ENCODE measurements around the gene ZNF148.
A peak's percentile ranks its signal among the peaks of the same experiment; 100 is the strongest.

Gene ZNF148

DNA sequence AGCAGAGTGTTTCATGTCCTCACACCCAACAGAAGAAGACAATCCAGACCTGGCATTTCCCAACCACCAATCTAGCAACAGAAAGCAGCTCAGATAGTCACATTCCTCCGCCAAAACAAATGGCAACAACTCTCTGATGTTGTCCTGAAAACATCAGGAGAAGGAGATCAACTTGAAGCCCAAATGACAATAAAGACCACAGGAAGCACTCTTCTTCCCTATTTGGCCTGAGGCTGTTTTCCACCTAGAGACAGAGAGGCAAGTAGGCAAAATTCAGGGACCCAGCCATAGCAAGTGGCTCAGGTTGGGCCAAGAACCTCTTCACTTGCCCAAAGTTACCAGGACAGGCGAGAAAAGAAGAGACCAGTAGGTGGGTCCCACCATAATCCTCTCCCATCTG is 35.0 kb downstream of the ZNF148 start:
- Histone ChIP-seq H3K27me3 (no peaks in the 10 kb centered on the region), H3K4me2 (no peak overlapping the region), H3K9ac (no peak overlapping the region), H3K4me3 (no peak overlapping the region), H4K20me1 (peaks cover 87% of the 10 kb centered on the region; the same call in 1 of the 2 replicates), H3K4me1 (peaks cover 6% of the 10 kb centered on the region), H3K9me3 (peaks cover 65% of the 10 kb centered on the region), H3K36me3 (peaks cover 56% of the 10 kb centered on the region), H3K27ac (no peak overlapping the region)
- no peak for TF ChIP-seq Cebpa-rat (IDR thresholded peaks at IDR 0.05)

DNA sequence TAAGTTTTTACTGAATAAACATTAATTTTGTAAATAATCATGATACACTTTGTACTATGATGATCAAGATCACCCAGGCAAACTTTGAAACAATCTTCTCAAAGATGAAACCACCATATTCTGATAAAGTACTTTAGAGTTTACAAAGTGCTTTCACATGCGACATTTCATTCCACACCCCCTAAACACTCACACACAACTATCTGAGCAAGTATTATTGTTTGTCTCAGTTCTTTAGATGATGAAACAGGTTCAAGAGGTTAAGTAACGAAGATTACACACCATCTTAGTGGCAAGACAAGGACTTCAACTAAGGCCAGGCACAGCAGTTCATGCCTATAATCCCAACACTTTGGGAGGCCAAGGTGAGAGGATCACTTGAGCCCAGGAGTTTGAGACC is 37.6 kb downstream of the ZNF148 start:
- Histone ChIP-seq H3K36me3 (peaks cover 38% of the 10 kb centered on the region), H4K20me1 (peaks cover 90% of the 10 kb centered on the region; the same call in 1 of the 2 replicates), H3K4me3 (no peak overlapping the region), H3K4me2 (no peak overlapping the region), H3K9me3 (peaks cover 60% of the 10 kb centered on the region), H3K27me3 (no peaks in the 10 kb centered on the region), H3K4me1 (peaks cover 7% of the 10 kb centered on the region), H3K9ac (no peak overlapping the region), H3K27ac (no peak overlapping the region)
- no peak for TF ChIP-seq Cebpa-rat (IDR thresholded peaks at IDR 0.05)

DNA sequence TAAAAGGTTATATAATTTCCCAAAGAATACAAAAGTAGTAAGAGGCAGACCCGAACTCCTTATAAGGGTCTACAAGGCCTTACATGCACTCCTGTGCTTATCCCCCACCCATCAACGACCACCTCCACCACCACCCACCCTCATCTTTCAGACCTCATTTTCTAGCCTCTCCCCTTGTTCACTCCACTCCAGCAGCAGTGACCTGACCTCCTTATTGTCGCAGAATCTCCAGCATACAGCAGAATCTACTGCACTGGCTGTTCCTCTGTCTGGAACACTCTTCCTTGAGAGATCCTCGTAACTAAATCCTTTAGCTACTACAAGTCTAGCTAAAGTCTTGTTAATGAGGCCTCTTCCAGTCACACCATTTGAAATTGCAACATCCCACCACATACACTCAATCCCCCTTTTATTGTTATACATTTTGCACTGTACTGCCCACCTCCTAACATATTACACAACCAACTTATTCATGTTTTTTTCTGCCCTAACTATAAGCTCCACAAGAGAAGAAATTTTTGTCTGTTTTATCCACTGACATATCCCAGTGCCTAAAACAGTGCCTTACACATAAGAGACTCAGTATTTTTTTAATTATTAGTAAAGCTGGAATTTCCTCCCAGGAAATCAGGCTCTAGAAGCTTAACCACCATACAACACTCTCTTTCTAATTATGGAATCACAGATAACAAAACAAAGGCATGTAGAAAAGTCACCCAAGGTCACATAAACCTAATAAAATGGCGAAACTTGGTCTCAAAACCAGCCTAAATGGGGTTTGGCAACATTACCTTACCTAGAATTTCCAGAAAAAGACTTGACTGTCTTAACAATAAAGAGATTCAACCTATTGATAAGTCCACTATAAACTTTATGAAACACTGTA is 40.2 kb downstream of the ZNF148 start:
- no peak overlapping the region for H3K27ac ChIP-seq

DNA sequence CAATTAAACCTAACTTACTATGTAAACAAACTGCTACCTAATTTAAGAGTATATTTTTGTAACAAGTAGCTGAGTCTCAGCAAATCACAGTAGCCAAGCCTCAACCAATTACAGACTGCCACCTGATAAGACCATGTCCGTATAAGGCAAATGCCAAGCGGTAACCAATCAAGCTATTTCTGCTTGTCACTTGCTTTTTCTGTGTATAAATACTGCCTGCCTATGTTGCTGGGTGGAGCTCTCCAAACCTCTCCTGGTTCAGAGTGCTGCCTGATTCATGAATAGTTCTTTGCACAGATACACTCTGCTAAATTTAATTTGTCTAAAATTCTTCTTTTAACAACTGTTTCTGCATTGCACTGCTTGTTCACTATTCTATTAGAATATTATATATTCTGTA is 42.6 kb downstream of the ZNF148 start:
- TF ChIP-seq Cebpa-rat (IDR thresholded peaks at IDR 0.05): no peak
- H3K36me3 ChIP-seq: peaks cover 27% of the 10 kb centered on the region
- H3K27ac ChIP-seq: no peak overlapping the region
- H3K9me3 ChIP-seq: peaks cover 20% of the 10 kb centered on the region
- no peaks in the 10 kb centered on the region for H3K27me3 ChIP-seq
- no peak overlapping the region for H3K9ac ChIP-seq
- peaks cover 76% of the 10 kb centered on the region for H4K20me1 ChIP-seq
- no peak overlapping the region for H3K4me2 ChIP-seq
- peaks cover 7% of the 10 kb centered on the region for H3K4me1 ChIP-seq
- H3K4me3 ChIP-seq: no peak overlapping the region

More for the DNA sequence above, 40.2 kb downstream of the ZNF148 start:
- Histone ChIP-seq H3K4me1 (peaks cover 7% of the 10 kb centered on the region), H3K27me3 (no peaks in the 10 kb centered on the region), H3K4me3 (no peak overlapping the region), H3K4me2 (peak overlapping the region; percentile 28; the same call in 1 of the 2 replicates), H4K20me1 (peaks cover 95% of the 10 kb centered on the region), H3K9me3 (peaks cover 34% of the 10 kb centered on the region), H3K36me3 (peaks cover 38% of the 10 kb centered on the region), H3K9ac (no peak overlapping the region)
- TF ChIP-seq Cebpa-rat (IDR thresholded peaks at IDR 0.05): no peak

DNA sequence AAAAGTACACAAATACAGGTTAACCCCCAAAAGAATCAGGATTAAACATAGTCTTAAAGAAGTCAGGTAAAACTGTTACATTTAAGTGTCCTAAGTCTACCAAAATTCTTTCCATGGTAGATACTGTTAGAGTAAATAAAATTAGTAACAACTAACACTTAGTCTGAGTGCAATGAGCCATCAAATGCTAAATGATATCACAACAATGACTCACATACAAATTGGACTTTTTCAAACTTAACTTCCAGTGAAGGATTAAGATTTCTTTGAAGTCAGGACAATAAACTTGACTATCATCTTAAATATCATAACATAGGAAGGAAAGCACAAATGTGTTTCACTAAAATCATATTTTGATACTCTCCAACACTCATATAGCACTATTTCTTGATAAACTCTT is 43.9 kb downstream of the ZNF148 start:
- H3K27ac ChIP-seq: no peak overlapping the region
- H3K9me3 ChIP-seq: peaks cover 25% of the 10 kb centered on the region

DNA sequence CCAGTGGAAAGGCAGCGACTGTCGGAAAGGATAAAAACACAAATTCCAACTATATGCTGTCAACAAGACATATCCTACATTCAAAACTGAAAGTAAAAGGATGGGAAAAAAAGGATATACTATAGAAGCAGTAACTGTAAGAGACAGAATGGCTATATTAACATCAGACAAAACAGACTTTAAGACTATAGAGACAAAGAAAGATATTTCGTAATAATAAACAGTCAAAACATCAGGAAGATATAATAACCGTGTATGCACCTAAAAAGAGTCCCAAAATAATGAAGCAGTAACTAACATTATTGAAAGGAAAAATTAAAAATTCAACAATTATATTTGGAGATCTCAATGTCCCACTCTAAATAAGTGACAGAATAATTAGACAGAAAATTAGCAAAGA is 48.2 kb downstream of the ZNF148 start:
- Histone ChIP-seq H3K4me1 (no peaks in the 10 kb centered on the region), H3K27me3 (no peaks in the 10 kb centered on the region), H3K27ac (no peak overlapping the region), H3K36me3 (peaks cover 56% of the 10 kb centered on the region), H3K4me2 (no peak overlapping the region), H4K20me1 (peaks cover 25% of the 10 kb centered on the region), H3K9ac (no peak overlapping the region), H3K4me3 (no peak overlapping the region), H3K9me3 (peaks cover 18% of the 10 kb centered on the region)
- TF ChIP-seq Cebpa-rat (IDR thresholded peaks at IDR 0.05): no peak

More for the DNA sequence above, 43.9 kb downstream of the ZNF148 start:
- H3K4me3 ChIP-seq: no peak overlapping the region
- H3K4me2 ChIP-seq: no peak overlapping the region
- H4K20me1 ChIP-seq: peaks cover 63% of the 10 kb centered on the region
- H3K36me3 ChIP-seq: peaks cover 34% of the 10 kb centered on the region
- no peak overlapping the region for H3K9ac ChIP-seq
- H3K4me1 ChIP-seq: peaks cover 7% of the 10 kb centered on the region
- H3K27me3 ChIP-seq: no peaks in the 10 kb centered on the region
- TF ChIP-seq Cebpa-rat (IDR thresholded peaks at IDR 0.05): no peak

DNA sequence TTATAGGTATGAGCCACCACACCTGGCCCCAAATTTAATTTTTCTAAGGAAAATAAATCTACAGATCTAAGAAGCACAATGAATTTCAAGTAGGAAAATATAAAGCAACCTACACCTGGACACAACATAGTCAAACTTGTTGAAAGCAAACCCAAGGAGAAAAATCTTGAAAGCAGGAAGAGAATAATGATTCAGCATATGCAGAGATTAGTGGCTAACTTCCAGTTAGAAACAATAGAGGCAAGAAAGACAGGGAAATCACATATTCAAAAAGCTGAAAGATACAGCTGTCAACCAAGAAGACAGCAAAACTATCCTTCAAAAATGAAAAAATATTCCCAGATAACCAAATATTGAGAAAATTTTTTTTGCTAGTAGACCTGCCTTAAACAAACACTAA is 49.4 kb downstream of the ZNF148 start:
- Histone ChIP-seq H3K36me3 (peaks cover 52% of the 10 kb centered on the region), H3K27ac (no peak overlapping the region), H3K9ac (no peak overlapping the region), H3K4me1 (no peaks in the 10 kb centered on the region), H3K4me3 (no peak overlapping the region), H4K20me1 (peaks cover 15% of the 10 kb centered on the region), H3K9me3 (peaks cover 18% of the 10 kb centered on the region), H3K4me2 (no peak overlapping the region), H3K27me3 (no peaks in the 10 kb centered on the region)
- TF ChIP-seq Cebpa-rat (IDR thresholded peaks at IDR 0.05): no peak

DNA sequence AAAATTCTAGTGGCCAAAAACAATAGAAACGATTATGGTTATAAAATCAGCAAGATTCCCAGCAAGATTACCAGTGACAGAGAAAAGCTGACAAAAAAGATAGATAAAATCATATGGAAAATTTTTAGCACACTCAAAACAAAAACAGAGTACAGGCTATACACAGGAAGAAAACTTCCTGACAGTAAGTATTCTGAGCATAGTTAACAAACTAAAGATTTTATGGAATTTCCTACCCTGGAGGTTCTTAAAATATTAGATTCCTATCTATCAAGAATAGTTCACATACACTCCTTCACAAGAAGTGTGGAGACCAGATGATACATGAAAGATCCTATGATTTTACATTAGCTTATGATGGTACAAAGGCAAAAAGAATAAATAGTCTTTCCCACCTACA is 50.8 kb downstream of the ZNF148 start:
- H3K9me3 ChIP-seq: peaks cover 18% of the 10 kb centered on the region
- H4K20me1 ChIP-seq: peaks cover 6% of the 10 kb centered on the region
- TF ChIP-seq Cebpa-rat (IDR thresholded peaks at IDR 0.05): no peak
- peaks cover 45% of the 10 kb centered on the region for H3K36me3 ChIP-seq
- H3K4me1 ChIP-seq: no peaks in the 10 kb centered on the region
- no peak overlapping the region for H3K9ac ChIP-seq
- no peak overlapping the region for H3K4me2 ChIP-seq
- no peak overlapping the region for H3K4me3 ChIP-seq
- no peaks in the 10 kb centered on the region for H3K27me3 ChIP-seq
- no peak overlapping the region for H3K27ac ChIP-seq

DNA sequence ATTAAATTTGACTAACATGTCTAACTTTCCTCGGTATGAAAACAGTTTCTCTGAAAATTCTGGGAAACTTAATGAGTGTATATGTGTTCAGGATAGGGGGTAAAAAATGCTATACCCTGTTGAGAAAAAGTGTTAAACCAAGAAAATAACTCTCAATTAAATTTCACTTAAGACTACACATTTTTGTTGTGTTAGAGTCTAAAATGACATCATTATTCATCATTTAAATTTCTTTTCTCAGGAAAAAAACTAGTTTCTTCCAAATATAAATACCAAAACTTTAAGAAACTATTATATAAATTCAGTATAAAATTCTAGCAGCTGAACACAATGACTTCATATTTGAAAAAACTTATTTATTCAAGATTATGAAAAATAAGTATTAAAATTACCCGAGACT is 52.2 kb downstream of the ZNF148 start:
- Histone ChIP-seq H3K27me3 (no peaks in the 10 kb centered on the region), H3K9me3 (peaks cover 18% of the 10 kb centered on the region), H3K27ac (no peak overlapping the region), H3K4me3 (no peak overlapping the region), H3K4me1 (peaks cover 11% of the 10 kb centered on the region), H3K9ac (no peak overlapping the region), H3K36me3 (peaks cover 56% of the 10 kb centered on the region), H3K4me2 (no peak overlapping the region), H4K20me1 (peaks cover 6% of the 10 kb centered on the region)
- no peak for TF ChIP-seq Cebpa-rat (IDR thresholded peaks at IDR 0.05)

DNA sequence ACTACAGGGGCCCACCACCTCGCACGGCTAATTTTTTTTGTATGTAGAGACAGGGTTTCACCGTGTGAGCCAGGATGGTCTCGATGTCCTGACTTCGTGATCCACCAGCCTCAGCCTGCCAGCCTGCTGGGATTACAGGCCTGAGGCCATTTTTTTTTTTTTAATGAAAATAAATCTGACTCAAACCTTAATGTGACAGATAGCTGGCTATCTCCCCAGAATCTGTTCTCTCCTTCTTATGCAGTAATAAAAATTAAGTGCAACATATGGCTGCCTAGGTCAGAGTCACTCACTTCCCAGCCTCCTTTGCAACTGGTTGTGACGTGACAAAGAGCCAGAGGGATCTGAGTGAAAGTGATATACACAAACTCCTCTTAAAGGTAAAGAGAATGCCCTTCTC is 53.0 kb downstream of the ZNF148 start:
- Histone ChIP-seq H3K27ac (no peak overlapping the region), H3K9ac (no peak overlapping the region), H3K4me2 (no peak overlapping the region), H3K27me3 (no peaks in the 10 kb centered on the region), H3K9me3 (peaks cover 14% of the 10 kb centered on the region), H3K36me3 (peaks cover 54% of the 10 kb centered on the region), H3K4me1 (peaks cover 13% of the 10 kb centered on the region), H4K20me1 (peaks cover 6% of the 10 kb centered on the region), H3K4me3 (no peak overlapping the region)
- TF ChIP-seq Cebpa-rat (IDR thresholded peaks at IDR 0.05): no peak
